ENCODE measurements around the gene SLC10A3.

The SLC10A3 gene

DNA sequence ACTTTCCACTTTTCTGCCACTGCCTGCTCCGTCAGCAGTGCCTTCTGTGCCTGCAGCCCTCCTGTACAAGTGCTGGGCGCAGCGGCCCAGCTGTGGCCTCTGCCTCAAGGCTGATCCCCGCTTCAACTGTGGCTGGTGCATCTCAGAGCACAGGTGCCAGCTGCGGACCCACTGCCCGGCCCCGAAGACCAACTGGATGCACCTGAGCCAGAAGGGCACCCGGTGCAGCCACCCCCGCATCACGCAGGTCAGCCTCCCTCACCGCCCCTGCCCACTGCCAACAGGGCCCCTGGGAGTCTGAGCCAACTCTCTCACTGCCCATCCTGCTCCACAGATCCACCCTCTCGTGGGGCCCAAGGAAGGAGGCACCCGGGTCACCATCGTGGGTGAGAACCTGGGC is 24.8 kb downstream of the SLC10A3 start:
- no peak for DNase-seq (ENCODE audit: low spot score)

DNA sequence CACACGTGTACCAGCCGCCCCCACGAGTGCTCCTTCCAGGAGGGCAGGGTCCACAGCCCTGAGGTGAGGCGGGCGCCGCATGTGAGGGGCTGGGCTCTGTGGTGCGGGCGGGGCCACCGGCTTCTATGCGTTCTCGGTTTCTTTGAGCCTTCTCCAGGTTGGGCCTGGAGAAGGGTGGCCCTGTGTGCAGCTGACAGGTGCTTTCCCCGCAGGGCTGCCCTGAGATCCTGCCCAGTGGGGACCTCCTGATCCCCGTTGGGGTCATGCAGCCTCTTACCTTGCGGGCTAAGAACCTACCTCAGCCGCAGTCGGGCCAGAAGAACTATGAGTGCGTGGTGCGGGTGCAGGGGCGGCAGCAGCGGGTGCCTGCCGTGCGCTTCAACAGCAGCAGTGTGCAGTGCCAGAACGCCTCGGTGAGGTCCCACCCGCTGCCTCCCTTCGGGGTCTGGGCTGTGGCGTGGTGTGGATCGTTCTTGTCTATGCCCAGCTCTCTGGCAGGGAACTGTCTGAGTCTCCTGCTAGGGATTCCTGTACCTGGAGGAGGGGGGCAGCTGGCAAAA is 25.5 kb downstream of the SLC10A3 start:
- DNase-seq (ENCODE audit: low spot score): no peak

DNA sequence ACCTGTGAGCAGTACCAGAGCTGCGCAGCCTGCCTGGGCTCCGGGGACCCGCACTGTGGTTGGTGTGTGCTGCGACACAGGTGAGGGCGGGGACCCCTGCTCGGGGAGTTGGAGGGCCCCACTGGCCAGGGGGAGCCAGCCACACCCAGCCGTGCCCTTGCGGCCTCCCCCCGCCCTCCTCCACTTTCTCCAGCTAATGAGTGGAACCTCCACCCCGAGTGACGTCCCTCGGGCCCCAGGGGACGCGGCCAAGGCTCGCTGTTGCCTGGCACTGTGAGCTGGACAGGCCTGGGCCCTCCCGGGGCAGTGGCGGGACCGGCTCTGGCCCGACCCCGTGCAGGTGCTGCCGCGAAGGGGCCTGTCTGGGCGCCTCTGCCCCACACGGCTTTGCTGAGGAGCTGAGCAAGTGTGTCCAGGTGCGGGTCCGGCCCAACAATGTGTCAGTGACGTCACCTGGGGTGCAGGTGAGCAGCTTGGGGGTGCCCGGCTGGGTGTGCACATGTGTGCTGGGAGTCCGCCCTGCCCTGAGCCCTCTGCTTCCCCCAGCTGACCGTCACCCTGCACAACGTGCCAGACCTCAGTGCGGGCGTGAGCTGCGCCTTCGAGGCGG is 26.7 kb downstream of the SLC10A3 start:
- DNase-seq (ENCODE audit: low spot score): no peak

DNA sequence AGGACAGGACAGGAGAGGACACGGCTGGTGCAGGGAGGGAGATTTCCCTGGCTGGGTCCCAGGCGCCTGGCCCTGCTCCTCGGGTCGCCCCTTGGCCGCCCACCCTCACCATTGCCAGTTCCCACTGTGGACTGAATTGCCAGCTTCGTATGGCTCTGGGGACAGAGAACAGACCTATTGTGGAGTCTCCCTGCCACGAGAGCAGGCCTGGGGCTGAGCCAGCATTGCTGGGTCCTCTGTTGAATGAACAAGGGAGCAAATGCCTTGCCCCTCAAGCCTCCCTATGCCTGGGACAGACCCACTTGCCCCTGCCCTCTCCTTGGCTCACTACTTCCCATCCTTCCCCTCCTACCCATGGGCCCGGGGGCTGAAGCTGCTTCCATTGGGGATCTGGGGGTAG is 28.0 kb downstream of the SLC10A3 start:
- no peak for DNase-seq (ENCODE audit: low spot score)

DNA sequence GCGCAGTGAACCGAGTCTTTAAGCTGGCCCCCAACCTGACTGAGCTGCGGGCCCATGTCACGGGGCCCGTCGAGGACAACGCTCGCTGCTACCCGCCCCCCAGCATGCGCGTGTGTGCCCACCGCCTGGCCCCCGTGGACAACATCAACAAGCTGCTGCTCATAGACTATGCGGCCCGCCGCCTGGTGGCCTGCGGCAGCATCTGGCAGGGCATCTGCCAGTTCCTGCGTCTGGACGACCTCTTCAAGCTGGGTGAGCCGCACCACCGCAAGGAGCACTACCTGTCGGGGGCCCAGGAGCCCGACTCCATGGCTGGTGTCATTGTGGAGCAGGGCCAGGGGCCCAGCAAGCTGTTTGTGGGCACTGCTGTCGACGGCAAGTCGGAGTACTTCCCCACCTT is 30.1 kb downstream of the SLC10A3 start:
- DNase-seq (ENCODE audit: low spot score): no peak

DNA sequence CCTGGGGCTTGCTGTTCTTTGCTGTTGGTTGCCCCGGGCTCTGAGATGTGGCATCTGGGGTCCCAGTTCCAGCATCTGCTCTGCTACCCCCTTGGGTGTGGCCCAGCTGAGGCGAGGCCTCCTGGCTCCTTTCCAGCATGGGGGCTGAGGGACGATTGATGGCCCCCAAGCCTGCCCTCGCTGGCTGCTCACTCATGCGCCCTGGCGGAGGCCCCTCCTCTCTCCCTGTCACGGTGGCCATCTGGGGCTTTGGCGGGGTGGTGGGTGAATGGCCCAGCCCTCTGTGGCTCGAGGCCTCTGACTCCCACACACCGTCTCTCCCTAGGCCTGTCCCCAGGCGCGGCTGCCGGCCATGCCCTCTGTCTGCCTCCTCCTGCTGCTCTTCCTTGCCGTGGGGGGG is 30.6 kb downstream of the SLC10A3 start:
- DNase-seq (ENCODE audit: low spot score): no peak

DNA sequence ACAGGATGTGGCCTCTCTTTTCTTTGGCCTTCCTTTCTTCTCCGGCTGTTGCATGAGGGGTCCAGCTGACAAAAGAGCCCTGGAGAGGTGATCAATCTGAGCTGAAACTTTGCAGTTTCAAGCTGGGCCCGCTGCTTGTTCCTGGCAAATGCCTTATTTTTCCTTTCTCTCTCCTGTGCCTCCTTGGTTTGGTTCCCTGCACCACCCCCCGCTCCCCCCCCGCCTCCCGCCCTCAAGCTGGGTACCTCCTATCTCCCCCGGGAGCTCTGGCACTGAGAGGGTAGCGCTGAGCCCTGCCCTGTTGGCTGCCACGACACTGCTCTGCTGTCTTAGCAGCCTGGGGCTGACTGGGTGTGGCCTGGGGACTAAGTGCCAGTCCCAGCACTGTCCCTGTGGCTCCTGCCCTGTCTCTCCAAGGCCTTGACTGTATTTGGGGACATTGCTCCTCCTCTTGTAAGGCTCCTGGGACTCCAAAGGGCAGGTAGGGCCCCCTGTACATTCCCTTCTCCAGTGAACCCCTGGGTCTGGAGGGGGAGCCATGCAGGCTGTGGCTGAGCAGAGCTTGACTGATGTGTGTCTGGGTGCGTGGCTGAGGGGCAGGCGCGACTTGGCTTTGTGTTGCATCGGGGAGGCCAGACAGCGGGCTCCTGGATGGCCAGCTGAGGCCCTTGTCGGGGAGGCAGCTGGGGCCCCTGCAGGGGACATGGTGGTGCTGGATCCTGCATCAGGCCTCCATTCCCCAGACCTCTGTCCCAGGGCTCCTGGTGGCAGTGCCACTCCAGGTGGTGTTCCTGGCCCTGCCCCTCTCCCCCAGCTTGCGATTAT is 31.3 kb downstream of the SLC10A3 start:
- peak; percentile 38 for DNase-seq (ENCODE audit: low spot score)

DNA sequence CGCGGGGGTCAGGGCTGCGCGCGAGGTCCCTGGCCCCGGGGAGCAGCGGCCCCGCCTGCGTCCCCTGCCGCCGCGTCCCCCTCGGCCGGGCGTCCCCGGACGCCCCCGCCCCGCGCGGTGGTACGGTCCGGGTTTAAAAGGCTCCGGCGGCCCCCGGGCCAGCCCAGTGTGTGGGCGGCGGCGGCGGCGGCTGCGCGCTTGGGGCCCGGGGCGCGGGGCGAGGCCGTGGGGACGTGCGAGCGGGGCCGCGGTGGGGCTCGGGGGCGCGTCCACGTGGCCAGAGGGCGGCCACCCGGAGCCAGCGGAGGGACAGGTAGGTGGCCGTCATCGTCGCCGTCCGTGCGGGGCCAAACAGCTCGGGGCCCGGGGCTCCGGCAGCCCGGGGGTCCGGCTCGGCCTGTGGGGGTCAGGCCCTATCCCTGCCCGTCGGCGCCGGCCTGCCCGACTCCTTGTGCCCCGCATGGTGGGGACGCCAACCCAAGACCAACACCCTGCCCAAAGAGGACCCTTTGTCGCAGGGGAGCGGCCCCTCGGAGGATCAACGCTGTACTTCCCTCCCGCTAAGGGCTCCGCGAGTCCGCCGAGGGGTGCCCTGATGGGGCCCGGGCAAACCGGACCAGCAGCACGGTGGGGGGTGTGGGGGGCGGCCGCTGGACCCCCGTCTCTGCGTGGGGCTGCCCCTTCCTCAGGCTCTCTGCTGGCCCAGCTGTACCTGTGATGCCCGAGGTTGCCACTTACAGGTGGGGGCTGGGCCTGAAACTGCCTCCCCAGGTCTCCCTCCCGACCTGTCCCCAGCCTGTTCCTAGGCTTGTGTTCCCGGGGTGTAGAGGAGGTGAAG is 32.1 kb downstream of the SLC10A3 start, which contains the start of gene PLXNA3:
TSS of gene PLXNA3 (plus strand) at position 166 of the 838 bp plus-strand sequence. CDS start 1,903 bp downstream, outside the sequence.
- peak; percentile 50 for DNase-seq (ENCODE audit: low spot score)

DNA sequence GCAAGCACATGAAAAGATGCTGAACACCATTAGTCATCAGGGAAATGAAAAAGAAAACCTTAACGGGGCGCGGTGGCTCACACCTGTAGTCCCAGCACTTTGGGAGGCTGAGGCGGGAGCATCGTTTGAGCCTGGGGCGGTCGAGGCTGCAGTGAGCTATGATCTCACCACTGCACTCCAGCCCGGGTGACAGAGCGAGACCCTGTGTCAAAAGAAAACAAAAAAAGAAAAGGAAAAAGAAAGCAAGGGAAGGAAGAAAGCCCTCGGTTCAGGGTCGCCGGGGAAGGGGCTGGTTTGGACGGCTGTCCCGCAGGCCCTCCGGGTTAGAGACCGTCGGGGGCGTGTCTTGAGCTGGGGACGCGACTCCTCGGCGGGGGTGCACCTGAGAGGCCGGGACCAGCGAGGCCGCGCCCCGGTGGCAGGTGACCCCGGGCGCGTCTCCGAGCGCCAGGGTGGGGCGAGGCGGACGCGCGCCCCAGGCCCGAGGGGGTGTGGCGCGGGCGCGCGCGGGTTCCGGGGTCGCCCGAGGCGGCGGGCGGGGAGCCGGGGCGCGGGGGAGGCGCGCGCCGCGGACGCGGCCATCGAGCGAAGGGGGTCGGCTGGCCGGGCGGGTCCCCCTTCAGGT is 32.8 kb downstream of the SLC10A3 start:
- peak; percentile 61 for DNase-seq (ENCODE audit: low spot score)

DNA sequence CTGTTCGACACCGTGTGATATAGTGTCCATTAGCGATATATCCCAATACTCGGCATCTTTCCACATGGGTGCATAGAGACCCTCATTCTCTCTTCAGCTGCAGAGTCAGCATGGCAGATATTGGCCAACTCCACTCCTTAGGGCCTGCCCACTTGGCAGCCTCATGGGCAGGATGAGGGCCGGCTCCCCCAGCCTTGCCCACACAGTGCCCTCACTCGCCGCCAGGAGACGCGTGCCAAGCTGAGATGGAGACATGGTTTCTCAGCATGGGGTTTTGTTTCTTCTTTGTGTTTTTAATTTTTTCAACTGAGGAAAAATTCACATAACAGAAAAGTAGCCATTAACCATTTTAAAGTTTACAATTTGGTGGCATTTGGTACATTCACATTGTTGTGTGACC is 37.6 kb downstream of the SLC10A3 start:
- DNase-seq (ENCODE audit: low spot score): no peak

DNA sequence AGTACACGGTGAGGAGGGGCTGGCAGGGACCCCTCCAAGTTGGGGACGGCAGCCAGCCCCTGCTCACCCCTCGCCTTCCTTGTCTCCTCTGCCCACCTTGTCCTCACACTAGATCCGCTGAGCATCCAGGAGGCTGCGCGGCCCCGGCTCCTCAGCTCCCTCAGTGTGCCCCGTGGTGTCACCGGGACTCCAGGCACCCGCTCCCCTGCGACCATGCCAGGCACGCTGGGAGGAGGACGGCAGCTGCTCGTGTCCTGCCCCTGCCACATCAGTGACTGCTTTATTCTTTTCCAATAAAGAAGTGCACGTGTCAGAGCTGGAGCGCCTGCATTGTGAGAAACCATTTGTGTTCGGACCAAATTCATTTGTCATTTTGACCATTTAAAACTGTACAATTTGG is 40.1 kb downstream of the SLC10A3 start:
- DNase-seq (ENCODE audit: low spot score): no peak

DNA sequence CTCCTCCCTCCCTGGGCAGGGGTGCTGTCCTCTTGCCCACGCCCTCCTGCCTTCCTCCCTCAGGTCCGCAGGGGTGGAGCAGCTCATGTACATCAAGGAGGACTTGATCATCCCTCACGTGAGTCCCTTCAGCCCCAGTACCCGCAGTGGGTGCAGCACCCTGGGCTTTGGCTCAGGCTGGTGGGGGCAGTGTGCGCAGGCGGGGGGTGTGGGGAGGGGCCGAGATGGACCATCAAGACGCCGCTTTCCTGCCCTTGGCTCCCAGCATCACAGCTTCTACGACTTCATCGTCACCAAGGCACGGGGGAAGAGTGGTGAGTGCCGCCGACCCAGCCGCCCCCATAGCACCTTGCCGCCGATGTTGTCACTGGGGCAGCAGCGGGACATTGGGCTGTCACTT is 40.8 kb downstream of the SLC10A3 start:
- no peak for DNase-seq (ENCODE audit: low spot score)

DNA sequence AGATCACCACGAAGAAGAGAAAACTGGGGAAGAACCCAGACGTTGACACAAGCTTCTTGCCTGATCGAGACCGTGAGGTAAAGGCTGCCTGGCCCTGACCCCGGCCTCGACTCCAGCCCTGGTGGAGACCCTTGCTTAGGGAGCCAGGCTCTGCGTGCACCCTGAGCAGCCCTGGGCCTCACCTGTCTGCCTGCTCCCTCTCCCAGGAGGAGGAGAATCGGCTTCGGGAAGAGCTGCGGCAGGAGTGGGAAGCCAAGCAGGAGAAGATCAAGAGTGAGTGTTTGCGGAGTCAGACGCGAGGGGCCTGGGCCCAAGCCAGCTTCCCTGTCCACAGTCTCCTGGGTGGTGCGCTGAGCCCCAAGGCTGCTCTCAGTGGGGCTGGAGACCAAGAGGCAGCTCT is 41.9 kb downstream of the SLC10A3 start:
- no peak for DNase-seq (ENCODE audit: low spot score)

DNA sequence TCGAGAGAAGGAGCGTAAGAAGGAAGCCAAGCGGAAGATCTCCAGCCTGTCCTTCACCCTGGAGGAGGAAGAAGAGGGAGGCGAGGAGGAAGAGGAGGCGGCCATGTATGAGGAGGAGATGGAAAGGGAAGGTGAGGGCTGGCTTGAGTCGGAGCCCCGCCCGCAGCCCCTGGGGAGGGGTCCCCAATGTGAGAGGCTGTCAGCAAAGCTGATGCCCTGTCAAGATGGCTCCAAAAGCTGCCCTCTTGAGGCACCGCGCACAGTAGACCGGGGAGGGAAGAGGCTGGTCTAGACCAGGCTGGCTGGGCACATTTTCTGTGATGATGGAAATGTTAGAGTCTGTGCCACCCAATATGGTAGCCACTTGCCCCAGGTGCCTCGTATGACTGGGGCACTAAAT is 44.0 kb downstream of the SLC10A3 start:
- no peak for DNase-seq (ENCODE audit: low spot score)

DNA sequence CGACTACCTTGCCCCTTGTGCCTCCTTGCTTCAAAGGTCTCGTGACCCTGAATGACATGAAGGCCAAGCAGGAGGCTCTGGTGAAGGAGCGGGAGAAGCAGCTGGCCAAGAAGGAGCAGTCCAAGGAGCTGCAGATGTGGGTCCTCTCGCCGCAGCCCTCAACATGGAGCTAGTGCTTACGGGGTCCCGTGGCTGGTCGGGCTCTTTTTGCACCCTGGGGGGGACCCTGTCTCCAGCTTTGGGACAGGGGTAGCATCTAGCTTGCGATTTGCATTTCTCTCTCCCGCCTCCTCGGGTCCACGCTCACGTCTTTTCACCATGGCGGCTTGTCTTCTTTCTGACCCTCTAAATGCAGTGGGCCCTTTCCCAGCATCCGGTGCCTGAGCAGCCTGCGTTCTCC is 44.7 kb downstream of the SLC10A3 start:
- no peak for DNase-seq (ENCODE audit: low spot score)

DNA sequence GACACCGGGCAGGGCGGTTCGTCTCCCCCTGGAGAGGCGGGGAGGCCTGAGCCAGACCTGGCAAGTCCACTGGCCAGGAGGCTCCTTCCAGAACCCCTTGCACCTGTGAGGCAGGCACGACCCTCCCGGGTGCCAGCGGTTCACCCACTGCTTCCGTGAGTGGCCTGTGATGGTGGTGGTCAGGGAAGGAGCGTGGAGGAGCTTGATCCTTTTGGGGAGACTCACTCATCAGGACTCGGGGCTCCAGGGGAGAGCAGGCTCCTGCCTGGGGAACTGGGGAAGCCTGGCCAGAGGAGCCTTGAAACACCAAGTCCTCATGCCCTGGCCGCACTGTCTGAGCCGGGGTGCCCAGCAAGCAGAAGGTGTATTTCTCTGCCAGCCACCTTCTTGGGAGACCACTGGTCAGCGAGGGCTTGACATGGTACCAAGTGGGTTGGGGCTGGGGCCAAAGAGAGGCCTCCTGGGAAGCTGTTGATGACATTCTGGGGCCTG is 45.6 kb downstream of the SLC10A3 start:
- DNase-seq (ENCODE audit: low spot score): no peak

DNA sequence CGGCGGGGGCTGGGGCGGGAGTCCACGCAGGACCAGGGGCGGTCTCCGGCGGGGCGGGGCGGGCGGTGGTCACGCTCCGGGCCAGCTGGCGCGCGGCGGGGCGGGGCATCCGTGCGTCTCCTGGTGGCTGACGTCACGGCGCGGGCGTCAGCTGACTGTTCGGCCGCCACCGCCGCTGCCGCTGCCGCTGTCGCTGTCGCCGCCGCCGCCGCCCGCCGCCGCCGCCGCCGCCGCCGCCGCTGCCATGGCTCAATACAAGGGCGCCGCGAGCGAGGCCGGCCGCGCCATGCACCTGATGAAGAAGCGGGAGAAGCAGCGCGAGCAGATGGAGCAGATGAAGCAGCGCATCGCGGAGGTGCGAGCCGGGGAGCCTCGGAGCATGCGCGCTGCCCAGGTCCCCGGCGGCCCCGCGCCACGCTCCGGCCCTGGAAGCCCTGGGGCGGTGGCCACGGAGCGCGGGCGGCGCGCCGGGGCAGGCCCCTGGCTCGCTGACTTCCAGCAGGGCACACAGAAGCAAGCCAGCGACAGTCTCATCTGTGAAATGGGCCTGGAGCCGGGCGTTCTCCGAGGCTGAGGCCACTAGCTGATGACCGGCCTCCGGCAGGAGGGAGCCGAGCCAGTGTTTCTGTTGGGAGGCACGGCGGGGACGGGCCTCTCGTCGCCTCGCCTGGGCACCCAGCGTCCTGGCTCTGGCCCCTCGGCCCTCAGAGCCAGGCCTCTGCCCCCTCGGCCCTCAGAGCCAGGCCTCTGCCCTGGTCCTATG is 46.3 kb downstream of the SLC10A3 start, which contains the start of gene FAM50A:
TSS of gene FAM50A (plus strand) at position 150 of the 763 bp plus-strand sequence. CDS start at position 245, 95 bp downstream.
- peak; percentile 63 for DNase-seq (ENCODE audit: low spot score)

DNA sequence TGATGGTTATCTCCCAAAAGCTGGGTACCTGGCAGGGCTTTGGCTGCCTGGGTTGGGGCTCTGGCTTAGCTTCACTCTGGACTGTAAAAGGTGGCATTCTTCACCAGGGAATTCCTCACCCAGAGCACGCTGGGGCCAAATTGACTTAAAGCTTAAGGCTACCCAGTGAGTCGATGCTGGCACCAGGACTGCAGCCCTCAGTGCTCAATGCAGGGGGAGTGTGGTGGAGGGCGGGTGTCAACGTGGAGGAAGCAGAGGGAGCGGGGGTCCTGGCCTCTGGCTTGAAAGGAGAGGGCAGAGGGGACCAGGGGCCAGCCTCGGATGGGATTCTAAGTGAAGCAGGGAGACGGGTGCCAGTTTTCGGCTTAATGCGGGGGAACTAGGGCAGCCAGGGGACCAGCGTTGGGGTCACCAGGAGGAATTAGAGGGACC is 46.9 kb downstream of the SLC10A3 start:
- DNase-seq (ENCODE audit: low spot score): no peak

DNA sequence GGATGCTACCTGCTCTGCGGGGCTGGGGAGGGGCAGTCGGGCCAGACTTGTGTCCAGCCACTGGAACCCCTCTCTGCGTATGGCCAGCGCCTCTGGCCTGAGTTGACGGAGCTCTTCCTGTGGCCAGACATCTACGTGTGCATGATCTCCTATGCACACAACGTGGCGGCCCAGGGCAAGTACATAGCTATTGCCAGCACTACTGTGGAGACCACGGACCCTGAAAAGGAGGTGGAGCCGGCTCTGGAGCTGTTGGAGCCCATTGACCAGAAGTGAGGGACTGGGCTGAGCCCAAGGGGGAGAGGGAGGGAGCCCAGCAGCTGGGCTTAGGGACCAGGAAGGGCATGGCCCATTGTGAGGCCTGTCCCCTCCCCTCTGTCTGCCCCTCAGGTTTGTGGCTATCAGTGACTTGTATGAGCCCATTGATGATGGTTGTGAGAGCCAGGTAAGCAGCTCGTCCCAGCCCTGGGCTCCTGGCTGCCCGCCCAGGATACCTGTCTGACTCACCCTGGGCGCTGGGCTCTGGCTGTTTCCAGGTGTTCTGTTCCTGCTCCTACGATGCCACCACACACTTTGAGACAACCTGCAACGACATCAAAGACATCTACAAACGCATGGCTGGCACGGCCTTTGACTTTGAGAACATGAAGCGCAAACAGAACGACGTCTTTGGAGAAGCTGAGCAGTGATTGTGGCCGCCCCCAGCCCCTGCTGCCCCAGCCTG is 48.3 kb downstream of the SLC10A3 start:
- peak; percentile 34 for DNase-seq (ENCODE audit: low spot score)

DNA sequence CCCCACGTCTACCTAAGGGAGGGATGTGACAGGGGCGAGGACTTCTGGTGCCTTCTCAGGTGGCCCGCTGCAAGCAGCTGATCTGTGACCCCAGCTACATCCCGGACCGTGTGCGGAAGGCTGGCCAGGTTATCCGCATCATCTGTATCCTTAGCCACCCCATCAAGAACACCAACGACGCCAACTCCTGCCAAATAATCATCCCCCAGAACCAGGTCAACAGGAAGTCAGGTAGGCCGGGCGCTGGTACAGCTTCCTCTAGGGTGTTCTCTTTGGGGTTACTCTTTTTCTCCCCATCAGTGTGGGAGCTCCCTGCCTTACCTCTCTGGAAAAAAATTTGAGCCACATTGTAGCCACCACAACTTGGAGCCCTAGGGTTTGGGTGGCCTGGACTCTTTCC is 48.9 kb downstream of the SLC10A3 start:
- no peak for DNase-seq (ENCODE audit: low spot score)
